Measurements from ENCODE around the gene INSIG1. TPM values are rescaled to one million over a fixed set of nuclear protein-coding genes. Genes with fewer than 3 reads are reported as not detected.

The INSIG1 gene
- total RNA-seq, 1 experiment from 2014 or later, result 53.4 TPM

- POLR2A ChIA-PET (ENCODE audit: low non-redundant PET), result no interaction called here
Observed at GRCh38 chr7:155285833-155286232, 11.8 kb upstream of the INSIG1 start.

GRCh38 chr7:155286686-155287085 is 11.0 kb upstream of the INSIG1 start:
- Histone ChIP-seq H3K9me3 (ENCODE audit: low read depth, low read length, poor library complexity, severe bottlenecking) (no peaks in the 10 kb centered on the region), H3K4me3 (ENCODE audit: low read depth, low read length, poor library complexity, severe bottlenecking) (no peak overlapping the region), H3K27ac (ENCODE audit: low read depth, low read length, poor library complexity, severe bottlenecking) (no peak overlapping the region), H3K4me1 (ENCODE audit: insufficient read depth, low read length, poor library complexity, severe bottlenecking) (peaks cover 6% of the 10 kb centered on the region), H3K27me3 (replicated peaks; ENCODE audit: insufficient read depth, low read depth, low read length, poor library complexity) (no peaks in the 10 kb centered on the region), H3K36me3 (ENCODE audit: insufficient read depth, low read length, poor library complexity, severe bottlenecking) (no peaks in the 10 kb centered on the region)
- intact Hi-C loops (cut with micrococcal nuclease; ENCODE audit: unreplicated experiment), result no loop called here
- DNase-seq (ENCODE audit: low spot score), result no peak
- CTCF ChIA-PET, result no interaction called here
- POLR2A ChIA-PET (ENCODE audit: low non-redundant PET), result no interaction called here
- no peak for TF ChIP-seq CTCF (conservative IDR thresholded peaks at IDR 0.05; ENCODE audit: low read depth, low read length)
- TF ChIP-seq EZH2 (IDR thresholded peaks at IDR 0.05; ENCODE audit: borderline replicate concordance, low read depth, low read length, poor library complexity, severe bottlenecking), result no peak
- BruUV-seq (replicated peaks), result no TSS peak

More at GRCh38 chr7:155285833-155286232, 11.8 kb upstream of the INSIG1 start:
- TF ChIP-seq EZH2 (IDR thresholded peaks at IDR 0.05; ENCODE audit: borderline replicate concordance, low read depth, low read length, poor library complexity, severe bottlenecking), result no peak
- no peak for TF ChIP-seq CTCF (conservative IDR thresholded peaks at IDR 0.05; ENCODE audit: low read depth, low read length)
- no peak overlapping the region for H3K4me3 ChIP-seq (ENCODE audit: low read depth, low read length, poor library complexity, severe bottlenecking)
- no peak for DNase-seq (ENCODE audit: low spot score)
- no peaks in the 10 kb centered on the region for H3K27me3 ChIP-seq (replicated peaks; ENCODE audit: insufficient read depth, low read depth, low read length, poor library complexity)
- H3K9me3 ChIP-seq (ENCODE audit: low read depth, low read length, poor library complexity, severe bottlenecking), result no peaks in the 10 kb centered on the region
- BruUV-seq (replicated peaks), result no TSS peak
- H3K4me1 ChIP-seq (ENCODE audit: insufficient read depth, low read length, poor library complexity, severe bottlenecking), result peaks cover 6% of the 10 kb centered on the region
- CTCF ChIA-PET, result no interaction called here
- H3K27ac ChIP-seq (ENCODE audit: low read depth, low read length, poor library complexity, severe bottlenecking), result no peak overlapping the region
- no peaks in the 10 kb centered on the region for H3K36me3 ChIP-seq (ENCODE audit: insufficient read depth, low read length, poor library complexity, severe bottlenecking)
- intact Hi-C loops (cut with micrococcal nuclease; ENCODE audit: unreplicated experiment), result no loop called here

GRCh38 chr7:155287284-155287935 is 10.3 kb upstream of the INSIG1 start:
- no peak overlapping the region for H3K27ac ChIP-seq (ENCODE audit: low read depth, low read length, poor library complexity, severe bottlenecking)
- ChIA-PET POLR2A (ENCODE audit: low non-redundant PET) (no interaction called here), CTCF (no interaction called here)
- H3K4me1 ChIP-seq (ENCODE audit: insufficient read depth, low read length, poor library complexity, severe bottlenecking), result peaks cover 6% of the 10 kb centered on the region
- no TSS peak for BruUV-seq (replicated peaks)
- no peaks in the 10 kb centered on the region for H3K27me3 ChIP-seq (replicated peaks; ENCODE audit: insufficient read depth, low read depth, low read length, poor library complexity)
- no peaks in the 10 kb centered on the region for H3K9me3 ChIP-seq (ENCODE audit: low read depth, low read length, poor library complexity, severe bottlenecking)
- no peaks in the 10 kb centered on the region for H3K36me3 ChIP-seq (ENCODE audit: insufficient read depth, low read length, poor library complexity, severe bottlenecking)
- TF ChIP-seq CTCF (conservative IDR thresholded peaks at IDR 0.05; ENCODE audit: low read depth, low read length) (no peak), EZH2 (IDR thresholded peaks at IDR 0.05; ENCODE audit: borderline replicate concordance, low read depth, low read length, poor library complexity, severe bottlenecking) (no peak)
- no peak overlapping the region for H3K4me3 ChIP-seq (ENCODE audit: low read depth, low read length, poor library complexity, severe bottlenecking)
- intact Hi-C loops (cut with micrococcal nuclease; ENCODE audit: unreplicated experiment), result no loop called here
- no peak for DNase-seq (ENCODE audit: low spot score)
